GM13977 (cell line): ENCODE data around the gene FUT4.
A peak's percentile ranks its signal among the peaks of the same experiment; 100 is the strongest.

Source experiments
- DNase-seq: peaks from one replicate; pipeline ENCODE4 v3.0.0; 2012; ENCODE audit warnings: low spot score
- CTCF ChIP-seq: IDR thresholded peaks from 2 replicates; pipeline ENCODE4 v1.5.1; 2012; ENCODE audit warnings: mild to moderate bottlenecking, control low read depth; ENCODE audit not compliant: insufficient read depth; ENCODE audit errors: extremely low read depth, missing control alignments
- in situ Hi-C: fragments of 300-500 bp; cut with MboI; formaldehyde crosslinking; loops from one replicate; pipeline ENCODE4 v1.12.0; 2022; ENCODE audit warnings: low sequenced_read_pairs, low pct_unique_long_range_greater_than_20kb, mixed read lengths, inconsistent platforms; ENCODE audit not compliant: unreplicated experiment

Gene FUT4

GRCh38 chr11:94507485-94507884 is 36.2 kb upstream of the FUT4 start:
- TF ChIP-seq CTCF = no peak
- DNase-seq = no peak
- in situ Hi-C loops = loop anchor here (10.0 to 25.0 kb wide), 2 partner anchors 333 to 595 kb away; no protein-coding TSS in a partner anchor

- no peak for TF ChIP-seq CTCF
- in situ Hi-C loops = loop anchor here (25.0 kb wide), 1 partner anchor 600 kb away; no protein-coding TSS in a partner anchor
- peak; percentile 55 for DNase-seq
Observed at GRCh38 chr11:94511932-94512781, 31.6 kb upstream of the FUT4 start, which contains the start of gene C11orf97. C11orf97 (plus strand) TSS chr11:94512461; CDS start chr11:94512529, 68 bp downstream.

- no peak for DNase-seq
- in situ Hi-C loops = loop anchor here (25.0 kb wide), 1 partner anchor 601 kb away; no protein-coding TSS in a partner anchor
Observed at GRCh38 chr11:94513091-94513490, 30.6 kb upstream of the FUT4 start.

GRCh38 chr11:94515398-94515797 is 28.3 kb upstream of the FUT4 start:
- DNase-seq = no peak
- TF ChIP-seq CTCF = no peak
- in situ Hi-C loops = loop anchor here (5.0 to 25.0 kb wide), 2 partner anchors 82 to 603 kb away; no protein-coding TSS in a partner anchor

More at GRCh38 chr11:94513091-94513490, 30.6 kb upstream of the FUT4 start:
- TF ChIP-seq CTCF = no peak

GRCh38 chr11:94516725-94517124 is 27.0 kb upstream of the FUT4 start:
- in situ Hi-C loops = loop anchor here (5.0 to 25.0 kb wide), 2 partner anchors 81 to 604 kb away; no protein-coding TSS in a partner anchor

More at GRCh38 chr11:94516725-94517124, 27.0 kb upstream of the FUT4 start:
- TF ChIP-seq CTCF = no peak
- DNase-seq = no peak
